KOPT-K1 (cell line): ENCODE results near the gene ECEL1.

Source experiments
- H3K27ac ChIP-seq: fragments of 200-600 bp; sonication (generic); 2 replicates; pipeline ENCODE4 v1.5.1; 2016; ENCODE audit warnings: antibody characterized with exemption, mild to moderate bottlenecking, low read depth, low read length; ENCODE audit not compliant: poor library complexity, severe bottlenecking
- H3K36me3 ChIP-seq: fragments of 200-600 bp; sonication (generic); 2 replicates; pipeline ENCODE4 v1.5.1; 2017; ENCODE audit warnings: antibody characterized with exemption, mild to moderate bottlenecking, low read length, moderate library complexity; ENCODE audit not compliant: insufficient read depth
- H3K9me3 ChIP-seq: fragments of 200-600 bp; sonication (generic); 2 replicates; pipeline ENCODE4 v1.5.1; 2017; ENCODE audit warnings: antibody characterized with exemption, low read length, mild to moderate bottlenecking; ENCODE audit not compliant: insufficient read depth, poor library complexity, severe bottlenecking

Gene ECEL1

DNA sequence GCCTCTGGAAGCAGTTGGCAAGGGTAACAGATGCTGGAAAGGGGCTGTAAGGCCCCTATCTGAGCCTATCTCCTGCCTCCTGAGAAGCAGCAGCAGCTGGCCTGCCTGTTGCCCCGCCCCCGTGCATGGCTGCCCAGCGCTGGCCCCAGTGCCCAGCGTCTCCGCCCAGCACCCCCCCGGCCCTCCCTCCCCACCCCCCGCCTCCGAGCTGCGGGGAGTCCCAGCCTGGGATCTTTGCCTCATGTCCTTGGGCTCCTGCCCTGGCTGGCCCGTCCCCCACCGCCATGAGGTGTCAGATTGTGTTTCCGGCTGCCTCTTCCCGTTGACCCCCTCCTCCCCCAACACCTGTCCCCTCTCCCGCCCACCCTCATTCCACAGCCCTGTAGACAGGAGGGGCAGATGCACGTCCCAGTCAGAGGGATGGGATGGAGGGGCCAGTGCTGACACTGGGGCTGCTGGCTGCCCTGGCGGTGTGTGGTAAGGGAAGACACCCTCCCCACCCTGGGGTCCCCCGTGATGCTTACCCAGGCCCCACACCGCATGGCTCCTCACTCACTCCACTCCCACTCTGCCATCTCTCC lies 38.2 kb upstream of the ECEL1 start, which contains the start of gene CHRND:
Gene CHRND, plus strand, starts transcription at position 370 of the 581 bp plus-strand sequence. Its CDS starts 56 bp downstream, at position 426.
- Histone ChIP-seq H3K36me3 (no peaks in the 10 kb centered on the region), H3K27ac (no peak within 1 kb of the TSS), H3K9me3 (no peaks in the 10 kb centered on the region)

DNA sequence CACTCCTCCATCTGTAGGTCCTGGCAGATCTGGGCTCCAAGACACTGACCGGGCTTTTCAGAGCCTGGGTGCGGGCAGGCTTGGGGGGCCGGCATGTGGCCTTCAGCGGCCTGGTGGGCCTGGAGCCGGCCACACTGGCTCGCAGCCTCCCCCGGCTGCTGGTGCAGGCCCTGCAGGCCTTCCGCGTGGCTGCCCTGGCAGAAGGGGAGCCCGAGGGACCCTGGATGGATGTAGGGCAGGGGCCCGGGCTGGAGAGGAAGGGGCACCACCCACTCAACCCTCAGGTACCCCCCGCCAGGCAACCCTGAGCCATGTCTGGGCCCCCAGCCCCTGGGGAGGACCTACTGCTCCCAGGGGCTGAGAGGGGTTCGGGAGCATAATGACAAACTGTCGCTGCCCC lies 37.6 kb upstream of the ECEL1 start:
- Histone ChIP-seq H3K36me3 (no peaks in the 10 kb centered on the region), H3K27ac (no peak overlapping the region), H3K9me3 (no peaks in the 10 kb centered on the region)

DNA sequence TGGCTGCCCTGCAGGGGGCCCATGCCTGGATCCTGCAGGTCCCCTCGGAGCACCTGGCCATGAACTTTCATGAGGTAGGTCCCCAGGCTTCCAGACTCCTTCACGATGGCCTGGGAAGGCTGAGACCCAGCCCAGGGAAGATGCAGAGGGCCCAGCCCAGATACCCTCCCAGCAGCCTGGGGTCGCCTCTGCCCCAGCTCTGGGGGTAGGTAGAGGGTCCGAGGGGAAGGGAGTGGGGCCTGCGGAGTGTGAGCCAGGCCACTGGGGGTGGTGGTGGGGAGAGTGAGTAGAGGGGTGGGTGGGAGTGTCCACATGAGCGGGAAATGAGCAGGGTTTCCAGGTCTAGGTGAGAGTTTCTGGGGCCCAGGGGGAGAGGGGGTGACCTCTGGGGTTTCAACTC lies 37.1 kb upstream of the ECEL1 start:
- Histone ChIP-seq H3K9me3 (no peaks in the 10 kb centered on the region), H3K27ac (no peak overlapping the region), H3K36me3 (no peaks in the 10 kb centered on the region)

DNA sequence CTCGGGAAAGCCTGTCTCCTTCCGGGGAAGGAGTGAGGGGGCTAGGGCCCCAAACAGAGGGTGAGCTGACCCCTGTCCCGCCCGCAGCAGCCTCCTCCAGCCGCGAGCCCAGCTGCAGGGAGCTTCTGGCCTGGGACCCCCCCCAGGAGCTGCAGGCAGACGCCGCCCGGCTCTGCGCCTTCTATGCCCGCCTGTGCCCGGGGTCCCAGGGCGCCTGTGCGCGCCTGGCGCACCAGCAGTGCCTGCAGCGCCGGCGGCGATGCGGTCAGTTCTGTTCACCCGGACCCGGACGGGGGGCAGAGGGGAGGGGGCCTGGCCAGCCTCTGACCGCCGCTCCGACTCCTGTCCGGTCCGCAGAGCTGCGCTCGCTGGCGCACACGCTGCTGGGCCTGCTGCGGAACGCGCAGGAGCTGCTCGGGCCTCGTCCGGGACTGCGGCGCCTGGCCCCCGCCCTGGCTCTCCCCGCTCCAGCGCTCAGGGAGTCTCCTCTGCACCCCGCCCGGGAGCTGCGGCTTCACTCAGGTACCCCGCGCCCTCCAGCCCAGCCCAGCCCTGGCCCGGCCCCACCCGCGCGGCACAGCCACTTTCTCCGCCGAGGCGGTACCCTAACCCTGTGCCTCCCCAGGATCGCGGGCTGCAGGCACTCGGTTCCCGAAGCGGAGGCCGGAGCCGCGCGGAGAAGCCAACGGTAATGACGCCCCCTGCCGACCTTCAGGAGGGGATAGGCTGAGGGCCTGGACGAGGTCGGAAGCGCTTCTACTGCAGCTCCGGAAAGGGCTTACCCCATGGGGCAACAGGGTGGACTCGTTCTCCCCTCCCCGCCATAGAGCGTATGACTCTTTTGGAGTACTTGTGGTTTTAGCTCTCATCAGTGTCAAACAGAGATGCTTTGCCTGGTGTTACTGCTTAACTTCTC lies 36.3 kb upstream of the ECEL1 start:
- H3K9me3 ChIP-seq, result no peaks in the 10 kb centered on the region
- H3K36me3 ChIP-seq, result no peaks in the 10 kb centered on the region
- no peak overlapping the region for H3K27ac ChIP-seq

DNA sequence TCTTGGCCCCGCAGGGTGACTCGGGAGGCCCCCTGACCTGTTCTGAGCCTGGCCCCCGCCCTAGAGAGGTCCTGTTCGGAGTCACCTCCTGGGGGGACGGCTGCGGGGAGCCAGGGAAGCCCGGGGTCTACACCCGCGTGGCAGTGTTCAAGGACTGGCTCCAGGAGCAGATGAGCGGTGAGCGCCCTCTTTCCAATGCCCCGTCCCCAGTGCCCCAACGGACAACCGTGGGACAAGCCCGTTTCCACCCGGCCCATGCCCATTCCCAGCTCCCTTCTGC lies 35.7 kb upstream of the ECEL1 start:
- Histone ChIP-seq H3K27ac (no peak overlapping the region), H3K36me3 (no peaks in the 10 kb centered on the region), H3K9me3 (no peaks in the 10 kb centered on the region)

DNA sequence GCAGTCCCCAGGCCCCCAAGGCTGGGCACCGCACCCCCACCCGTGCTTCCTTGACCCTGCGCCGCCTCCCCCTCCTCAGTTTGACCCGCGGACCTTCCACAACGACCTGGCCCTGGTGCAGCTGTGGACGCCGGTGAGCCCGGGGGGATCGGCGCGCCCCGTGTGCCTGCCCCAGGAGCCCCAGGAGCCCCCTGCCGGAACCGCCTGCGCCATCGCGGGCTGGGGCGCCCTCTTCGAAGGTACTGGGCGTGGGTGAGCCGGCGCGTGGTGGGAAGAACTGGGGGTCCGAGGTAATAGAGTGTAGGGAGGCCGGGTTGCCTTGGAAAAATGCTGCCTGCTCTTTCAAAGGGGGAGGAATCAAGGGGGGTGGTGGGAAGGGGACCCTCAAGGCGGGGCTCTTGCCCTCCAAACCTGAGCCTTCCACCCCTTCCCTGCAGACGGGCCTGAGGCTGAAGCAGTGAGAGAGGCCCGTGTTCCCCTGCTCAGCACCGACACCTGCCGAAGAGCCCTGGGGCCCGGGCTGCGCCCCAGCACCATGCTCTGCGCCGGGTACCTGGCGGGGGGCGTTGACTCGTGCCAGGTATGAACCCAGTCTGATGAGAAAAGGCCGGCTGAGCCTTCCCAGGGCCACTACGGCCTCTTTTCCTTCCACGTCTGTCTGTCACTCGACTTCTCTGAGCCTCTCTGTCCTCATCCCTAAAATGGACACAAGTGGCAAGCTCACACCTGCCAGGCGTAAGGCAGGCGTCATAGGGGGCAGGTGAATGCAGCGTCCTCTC lies 35.2 kb upstream of the ECEL1 start:
- H3K36me3 ChIP-seq, result no peaks in the 10 kb centered on the region
- no peaks in the 10 kb centered on the region for H3K9me3 ChIP-seq
- no peak overlapping the region for H3K27ac ChIP-seq

DNA sequence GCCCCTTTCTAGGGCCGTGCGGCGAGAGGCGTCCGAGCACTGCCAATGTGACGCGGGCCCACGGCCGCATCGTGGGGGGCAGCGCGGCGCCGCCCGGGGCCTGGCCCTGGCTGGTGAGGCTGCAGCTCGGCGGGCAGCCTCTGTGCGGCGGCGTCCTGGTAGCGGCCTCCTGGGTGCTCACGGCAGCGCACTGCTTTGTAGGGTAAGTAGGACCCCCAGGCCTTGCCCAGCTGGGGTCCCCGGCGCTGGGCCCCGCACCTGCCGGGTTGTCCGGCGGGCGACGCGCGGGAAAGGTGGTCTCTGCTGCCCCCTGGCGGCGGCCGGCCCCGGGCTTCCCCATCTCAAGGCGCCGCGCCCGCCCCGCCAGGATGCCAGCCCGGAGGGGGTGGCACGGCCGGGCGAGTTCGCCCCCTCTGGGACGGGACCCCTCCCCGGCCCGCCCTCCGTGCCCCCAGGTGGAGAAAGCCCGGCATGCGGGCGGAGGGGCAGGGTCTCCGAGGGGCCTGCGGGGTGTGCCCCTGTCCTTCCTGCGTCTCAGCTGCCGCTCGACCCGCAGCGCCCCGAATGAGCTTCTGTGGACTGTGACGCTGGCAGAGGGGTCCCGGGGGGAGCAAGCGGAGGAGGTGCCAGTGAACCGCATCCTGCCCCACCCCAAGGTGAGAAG lies 34.5 kb upstream of the ECEL1 start:
- Histone ChIP-seq H3K36me3 (no peaks in the 10 kb centered on the region), H3K9me3 (no peaks in the 10 kb centered on the region), H3K27ac (no peak overlapping the region)

DNA sequence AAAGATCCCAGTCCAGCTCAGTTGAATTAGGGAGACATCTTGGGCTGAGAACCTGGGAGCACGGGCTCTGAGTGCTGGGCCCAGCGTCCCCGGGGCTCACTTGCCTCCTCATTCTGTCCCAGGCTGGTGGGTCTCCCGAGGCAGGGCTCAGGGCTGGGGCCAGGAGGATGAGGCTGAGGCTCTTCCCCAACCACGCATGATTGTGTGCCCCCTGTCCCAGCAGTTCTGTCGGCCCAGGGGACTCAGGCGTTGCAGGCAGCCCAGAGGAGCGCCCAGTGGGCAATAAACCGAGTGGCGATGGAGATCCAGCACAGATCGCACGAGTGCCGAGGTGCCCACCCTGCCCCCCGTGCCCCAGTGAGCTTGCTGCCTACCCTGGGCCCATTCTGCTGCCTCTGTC lies 33.5 kb upstream of the ECEL1 start:
- no peaks in the 10 kb centered on the region for H3K9me3 ChIP-seq
- H3K36me3 ChIP-seq, result no peaks in the 10 kb centered on the region
- no peak overlapping the region for H3K27ac ChIP-seq

DNA sequence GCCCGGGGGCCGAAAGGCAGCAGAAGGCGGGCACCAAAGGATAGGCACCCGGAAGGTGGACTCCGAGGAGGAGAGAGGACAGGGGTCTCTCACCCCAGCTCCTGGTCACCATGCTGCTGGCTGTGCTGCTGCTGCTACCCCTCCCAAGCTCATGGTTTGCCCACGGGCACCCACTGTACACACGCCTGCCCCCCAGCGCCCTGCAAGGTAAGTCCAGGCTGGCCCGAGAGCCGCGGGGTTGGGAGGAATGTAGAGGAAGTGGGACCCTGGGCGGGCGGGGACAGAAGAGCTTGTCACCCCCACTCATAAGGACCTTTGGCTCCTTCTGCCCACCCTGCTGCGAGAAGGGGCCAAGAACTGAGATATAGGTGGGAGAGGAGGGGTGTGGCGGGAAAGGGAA lies 32.9 kb upstream of the ECEL1 start:
- no peaks in the 10 kb centered on the region for H3K9me3 ChIP-seq
- H3K27ac ChIP-seq, result no peak overlapping the region
- no peaks in the 10 kb centered on the region for H3K36me3 ChIP-seq

DNA sequence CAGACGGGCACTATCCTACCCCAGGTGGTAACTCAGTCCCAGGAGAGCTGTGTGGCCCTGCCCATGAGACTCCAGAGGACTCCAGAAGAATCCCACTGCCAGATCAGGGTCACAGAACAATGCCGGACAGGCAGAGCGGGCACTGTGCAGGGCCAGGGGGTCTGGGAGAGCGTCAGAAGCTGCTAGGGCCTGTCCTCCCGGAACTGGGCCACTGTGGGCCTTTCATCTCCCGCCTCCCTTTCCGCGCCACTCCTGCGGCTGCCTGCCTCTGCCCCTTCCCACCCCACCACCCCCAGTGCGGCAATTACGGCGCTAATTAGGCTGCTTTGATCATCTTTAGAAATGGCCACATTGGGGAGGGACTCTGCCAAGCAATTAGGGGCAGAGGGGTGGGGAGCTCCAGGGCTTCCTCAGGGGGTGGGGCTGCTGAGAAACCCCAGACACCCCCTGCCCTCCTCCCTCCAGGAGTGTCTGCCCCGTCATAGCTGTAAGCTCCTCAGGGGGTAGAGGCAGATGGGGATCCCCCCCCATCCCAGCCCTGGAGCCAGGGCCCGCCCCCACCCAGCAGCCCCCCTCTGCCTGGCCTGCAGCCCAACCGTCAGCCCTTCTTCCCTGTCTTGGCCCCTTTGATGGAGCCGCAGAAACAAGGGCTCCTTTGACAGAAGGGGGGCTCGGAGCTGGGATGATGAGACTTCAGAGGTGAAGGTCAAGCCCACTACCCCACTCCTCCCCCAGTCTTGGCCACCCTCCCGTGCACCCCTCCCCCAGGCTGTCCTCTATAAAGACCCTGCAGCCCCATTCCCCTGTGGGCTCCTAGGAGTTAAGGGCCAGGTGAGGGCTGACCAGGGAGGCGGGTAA lies 32.2 kb upstream of the ECEL1 start, which contains the start of gene PRSS56:
Gene PRSS56, plus strand, starts transcription at position 808 of the 858 bp plus-strand sequence. CDS start 211 bp downstream, outside the sequence.
- Histone ChIP-seq H3K27ac (no peak within 1 kb of the TSS), H3K36me3 (no peaks in the 10 kb centered on the region)

DNA sequence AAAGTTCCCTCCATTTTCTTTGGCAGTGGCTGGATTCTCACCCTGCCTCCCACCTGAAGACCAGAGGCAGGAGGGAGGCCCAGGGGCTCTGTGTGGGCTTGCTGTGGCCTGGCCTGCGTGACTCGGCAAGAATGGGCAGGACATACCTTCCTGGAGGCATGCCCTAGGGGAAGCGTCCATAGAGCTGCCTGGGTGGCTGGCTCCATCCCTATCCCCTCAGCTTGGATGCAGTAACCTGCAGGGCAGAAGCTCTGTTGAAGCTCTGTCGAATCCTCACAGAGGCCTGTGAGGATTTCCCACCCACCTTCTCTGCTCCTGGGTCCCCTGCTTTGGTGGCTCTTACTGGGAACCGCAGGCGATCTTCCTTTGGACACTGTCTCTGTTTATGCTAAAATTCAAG lies 31.2 kb upstream of the ECEL1 start:
- Histone ChIP-seq H3K27ac (no peak overlapping the region), H3K36me3 (no peaks in the 10 kb centered on the region), H3K9me3 (no peaks in the 10 kb centered on the region)

More for the DNA sequence above, 32.2 kb upstream of the ECEL1 start, which contains the start of gene PRSS56:
- no peaks in the 10 kb centered on the region for H3K9me3 ChIP-seq

DNA sequence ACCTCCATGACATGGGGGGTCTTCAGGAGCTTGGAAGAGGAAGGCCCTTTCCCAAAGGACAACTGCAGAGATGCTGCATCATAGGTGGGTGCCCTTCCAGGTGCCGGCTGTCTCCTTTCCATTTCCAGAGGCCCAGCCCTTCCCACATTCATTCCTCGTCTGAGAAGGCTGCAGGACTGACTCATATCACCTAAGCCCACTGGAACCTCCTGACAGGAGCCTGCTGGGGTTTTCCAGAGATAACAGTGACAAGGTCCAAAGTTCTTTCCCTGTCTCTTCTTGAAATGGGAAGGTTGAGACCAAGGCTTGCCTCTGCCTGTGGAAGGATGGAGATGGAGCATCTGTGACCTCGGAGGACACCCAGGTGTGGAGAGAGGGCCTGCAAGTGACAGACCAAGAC lies 28.9 kb upstream of the ECEL1 start:
- Histone ChIP-seq H3K36me3 (no peaks in the 10 kb centered on the region), H3K27ac (no peak overlapping the region), H3K9me3 (no peaks in the 10 kb centered on the region)

DNA sequence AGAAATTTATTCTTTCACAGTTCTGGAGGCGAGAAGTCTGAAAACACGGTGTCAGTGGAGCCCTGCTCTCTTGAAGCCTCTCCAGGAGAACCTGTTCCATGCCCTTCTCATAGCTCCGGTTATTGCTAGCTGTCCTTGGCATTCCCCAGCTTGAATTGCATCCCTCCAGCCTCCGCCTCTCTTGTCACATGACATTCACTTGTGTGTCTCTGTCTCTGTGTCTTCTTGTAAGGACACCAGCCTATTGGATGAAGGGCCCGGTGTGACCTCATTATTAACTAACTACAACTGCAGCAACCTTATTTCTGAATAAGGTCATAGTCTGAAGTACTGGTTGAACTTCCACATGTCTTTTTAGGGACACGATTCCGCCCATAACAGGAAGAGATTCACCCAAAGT lies 28.0 kb upstream of the ECEL1 start:
- Histone ChIP-seq H3K9me3 (no peaks in the 10 kb centered on the region), H3K27ac (no peak overlapping the region), H3K36me3 (no peaks in the 10 kb centered on the region)

DNA sequence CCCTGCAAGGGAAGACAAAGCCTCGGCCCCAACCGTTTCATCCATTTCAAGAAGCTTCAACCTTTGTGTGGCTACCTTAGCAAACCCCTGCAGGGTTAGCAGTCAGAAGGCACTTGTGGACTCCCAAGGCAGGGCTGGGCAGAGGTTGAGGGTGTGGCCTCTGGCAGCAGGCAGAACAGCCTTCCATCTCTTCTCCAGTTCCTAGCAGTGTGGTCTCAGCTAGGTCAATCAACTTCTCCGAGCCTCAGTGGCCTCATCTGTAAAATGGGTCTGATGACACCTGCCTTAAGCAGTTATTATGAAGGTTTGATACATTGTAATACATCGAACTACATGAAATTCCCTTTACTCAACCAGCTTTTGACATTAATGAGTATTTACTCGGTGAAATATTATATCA lies 25.7 kb upstream of the ECEL1 start:
- Histone ChIP-seq H3K27ac (no peak overlapping the region), H3K36me3 (no peaks in the 10 kb centered on the region)

More for the DNA sequence above, 25.7 kb upstream of the ECEL1 start:
- no peaks in the 10 kb centered on the region for H3K9me3 ChIP-seq
